PFSK-1 (cell line): ENCODE data around the gene POR.

Source experiments
- POLR2AphosphoS5 ChIP-seq: IDR thresholded peaks from 2 replicates; pipeline ENCODE4 v1.6.1; 2012; ENCODE audit warnings: low read depth, mild to moderate bottlenecking, control low read depth, low read length, moderate library complexity
- TAF1 ChIP-seq: IDR thresholded peaks from 2 replicates; pipeline ENCODE4 v1.6.1; 2012; ENCODE audit warnings: low read length, control low read depth, borderline replicate concordance; ENCODE audit not compliant: insufficient read depth

DNA sequence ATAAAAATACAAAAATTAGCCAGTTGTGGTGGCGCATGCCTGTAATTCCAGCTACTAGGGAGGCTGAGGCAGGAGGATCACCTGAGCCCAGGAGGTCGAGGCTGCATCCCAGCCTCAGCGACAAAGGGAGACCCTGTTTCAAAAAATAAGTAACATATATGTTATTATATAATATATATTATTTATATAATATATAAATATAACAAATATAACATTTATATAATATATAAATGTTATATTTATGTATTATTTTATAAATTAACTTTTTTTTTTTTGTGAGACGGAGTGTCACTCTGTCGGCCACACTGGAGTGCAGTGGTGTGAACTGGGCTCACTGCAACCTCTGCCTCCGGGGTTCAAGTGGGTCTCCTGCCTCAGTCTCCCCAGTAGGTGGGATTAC is 1.5 kb upstream of the POR start:
- TF ChIP-seq POLR2AphosphoS5 (no peak), TAF1 (no peak)
